Measurements from ENCODE around the gene MADD. TPM values are rescaled to one million over a fixed set of nuclear protein-coding genes. Genes with fewer than 3 reads are reported as not detected.

MADD gene
- total RNA-seq, 2 experiments from 2014 or later = 96.3 to 98.4 TPM

DNA sequence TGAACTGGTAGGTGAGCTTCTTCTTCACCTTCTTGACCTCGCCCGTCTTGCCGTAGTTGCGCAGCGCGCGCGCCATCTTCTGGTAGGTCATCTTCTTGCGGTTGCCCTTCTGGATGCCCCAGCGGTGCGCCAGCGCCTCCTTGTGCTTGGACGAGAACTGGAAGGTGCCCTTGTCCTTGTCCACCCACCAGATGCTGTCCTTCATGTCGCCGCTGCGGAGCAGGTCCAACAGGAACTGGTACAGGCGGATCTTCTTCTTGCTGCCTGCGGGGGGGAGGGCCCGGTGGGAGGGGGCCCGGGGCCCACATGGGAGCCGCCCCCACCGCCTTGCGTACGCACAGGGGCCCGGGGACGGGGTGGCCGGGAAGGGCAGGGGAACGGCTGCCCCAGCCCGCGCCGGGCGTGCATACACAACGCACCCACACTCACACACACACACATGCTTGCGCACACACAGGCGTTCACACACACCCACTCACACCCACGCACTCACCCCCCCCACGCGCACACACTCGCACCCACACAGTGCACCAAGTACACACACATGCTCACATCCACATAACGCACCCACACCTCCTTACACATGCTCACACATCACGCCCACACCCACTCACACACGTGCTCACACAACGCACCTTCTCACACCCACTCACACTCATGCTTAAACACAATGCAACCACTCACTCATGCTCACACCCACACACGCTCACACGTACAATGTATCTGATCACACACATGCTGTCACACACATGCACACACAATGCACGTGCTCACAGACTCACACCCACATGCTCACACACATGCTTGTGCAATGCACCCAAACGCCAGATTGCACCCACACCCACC lies 85.6 kb downstream of the MADD start:
- ChIA-PET CTCF (interaction anchor here (0.6 kb wide), 1 partner anchor 8 kb away, joined by 3 read pairs; no protein-coding TSS in a partner anchor), POLR2A (no interaction called here)
- ATAC-seq = no peak
- no peaks in the 10 kb centered on the region for H3K27me3 Mint-ChIP-seq (ENCODE audit: low read depth)
- H3K9me3 Mint-ChIP-seq (ENCODE audit: insufficient read depth) = no peaks in the 10 kb centered on the region
- H3K4me3 Mint-ChIP-seq = no peak overlapping the region
- no peak overlapping the region for H3K27ac Mint-ChIP-seq
- peak; percentile 48 for DNase-seq
- H3K36me3 Mint-ChIP-seq (ENCODE audit: low read depth) = no peaks in the 10 kb centered on the region
- peaks cover 13% of the 10 kb centered on the region for H3K4me1 Mint-ChIP-seq (ENCODE audit: low read depth)

DNA sequence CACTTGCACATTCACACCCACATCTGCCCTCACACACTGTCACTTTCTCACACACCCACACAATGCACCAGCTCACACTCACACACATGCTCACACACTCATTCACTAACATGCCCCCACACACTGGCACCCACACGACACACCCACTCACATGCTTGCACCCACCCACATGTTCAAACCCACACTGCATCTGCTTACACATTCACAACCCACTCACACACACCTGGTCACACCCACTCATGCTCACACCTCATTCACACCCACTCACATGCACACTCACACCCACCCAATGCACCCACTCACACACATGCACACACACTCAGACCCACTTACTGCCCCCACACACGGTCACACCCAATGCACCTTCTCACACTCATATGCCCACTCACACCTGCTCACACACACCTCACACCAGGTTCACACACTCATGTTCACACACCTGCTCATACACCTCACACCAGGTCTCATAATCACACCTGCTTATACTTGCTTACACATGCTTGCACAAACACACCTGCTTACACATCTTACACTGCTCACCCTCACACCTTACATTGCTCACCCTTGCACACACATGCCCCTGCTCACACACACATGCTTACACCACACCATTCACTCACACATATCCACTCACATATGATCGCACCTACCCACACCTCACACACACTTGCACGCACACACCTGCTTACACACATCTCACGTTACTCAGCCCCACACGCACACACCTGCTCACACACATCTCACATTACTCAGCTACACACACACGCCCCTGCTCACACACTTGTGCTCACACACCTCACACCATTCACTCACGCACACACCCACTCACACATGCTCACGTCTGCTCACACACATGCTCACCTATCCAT lies 86.4 kb downstream of the MADD start:
- H3K27ac Mint-ChIP-seq = no peak overlapping the region
- no peak for ATAC-seq
- no peaks in the 10 kb centered on the region for H3K36me3 Mint-ChIP-seq (ENCODE audit: low read depth)
- H3K4me1 Mint-ChIP-seq (ENCODE audit: low read depth) = peaks cover 15% of the 10 kb centered on the region
- H3K4me3 Mint-ChIP-seq = no peak overlapping the region
- H3K27me3 Mint-ChIP-seq (ENCODE audit: low read depth) = no peaks in the 10 kb centered on the region
- H3K9me3 Mint-ChIP-seq (ENCODE audit: insufficient read depth) = no peaks in the 10 kb centered on the region
- CTCF ChIA-PET = no interaction called here
- POLR2A ChIA-PET = no interaction called here
- no peak for DNase-seq

DNA sequence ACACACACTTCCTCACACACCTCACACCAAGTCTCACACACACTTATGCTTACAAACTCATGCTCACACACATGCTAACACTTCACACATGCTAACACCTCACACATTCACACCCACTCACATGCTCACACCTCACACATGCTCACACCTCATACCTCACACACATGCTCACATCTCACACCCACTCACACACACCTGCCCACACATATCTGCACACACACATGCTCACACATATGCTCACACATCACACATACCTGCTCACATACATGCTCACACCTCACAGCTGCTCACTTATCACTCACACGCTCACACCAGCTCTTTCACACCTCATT lies 87.0 kb downstream of the MADD start:
- peaks cover 15% of the 10 kb centered on the region for H3K4me1 Mint-ChIP-seq (ENCODE audit: low read depth)
- CTCF ChIA-PET = no interaction called here
- H3K27me3 Mint-ChIP-seq (ENCODE audit: low read depth) = no peaks in the 10 kb centered on the region

GRCh38 chr11:47357985-47358730 lies 88.2 kb downstream of the MADD start:
- no peak overlapping the region for H3K4me3 Mint-ChIP-seq
- peaks cover 15% of the 10 kb centered on the region for H3K4me1 Mint-ChIP-seq (ENCODE audit: low read depth)
- no peaks in the 10 kb centered on the region for H3K27me3 Mint-ChIP-seq (ENCODE audit: low read depth)

More for the DNA sequence above, 87.0 kb downstream of the MADD start:
- Mint-ChIP-seq H3K4me3 (no peak overlapping the region), H3K9me3 (ENCODE audit: insufficient read depth) (no peaks in the 10 kb centered on the region), H3K36me3 (ENCODE audit: low read depth) (no peaks in the 10 kb centered on the region), H3K27ac (no peak overlapping the region)
- DNase-seq = no peak
- ATAC-seq = no peak
- POLR2A ChIA-PET = no interaction called here

GRCh38 chr11:47358731-47359051 lies 88.8 kb downstream of the MADD start:
- DNase-seq (no peak), ATAC-seq (no peak)
- Mint-ChIP-seq H3K4me3 (no peak overlapping the region), H3K27ac (peak overlapping the region; percentile 54), H3K36me3 (ENCODE audit: low read depth) (no peaks in the 10 kb centered on the region), H3K4me1 (ENCODE audit: low read depth) (peaks cover 15% of the 10 kb centered on the region), H3K9me3 (ENCODE audit: insufficient read depth) (no peaks in the 10 kb centered on the region), H3K27me3 (ENCODE audit: low read depth) (no peaks in the 10 kb centered on the region)
- ChIA-PET POLR2A (no interaction called here), CTCF (interaction anchor here (3.1 kb wide), 1 partner anchor 15 kb away, joined by 24 read pairs; no protein-coding TSS in a partner anchor)

More at GRCh38 chr11:47357985-47358730, 88.2 kb downstream of the MADD start:
- ChIA-PET POLR2A (no interaction called here), CTCF (interaction anchor here (3.1 kb wide), 1 partner anchor 15 kb away, joined by 24 read pairs; no protein-coding TSS in a partner anchor)
- H3K27ac Mint-ChIP-seq = no peak overlapping the region
- no peaks in the 10 kb centered on the region for H3K9me3 Mint-ChIP-seq (ENCODE audit: insufficient read depth)
- DNase-seq = no peak
- no peak for ATAC-seq
- H3K36me3 Mint-ChIP-seq (ENCODE audit: low read depth) = no peaks in the 10 kb centered on the region

DNA sequence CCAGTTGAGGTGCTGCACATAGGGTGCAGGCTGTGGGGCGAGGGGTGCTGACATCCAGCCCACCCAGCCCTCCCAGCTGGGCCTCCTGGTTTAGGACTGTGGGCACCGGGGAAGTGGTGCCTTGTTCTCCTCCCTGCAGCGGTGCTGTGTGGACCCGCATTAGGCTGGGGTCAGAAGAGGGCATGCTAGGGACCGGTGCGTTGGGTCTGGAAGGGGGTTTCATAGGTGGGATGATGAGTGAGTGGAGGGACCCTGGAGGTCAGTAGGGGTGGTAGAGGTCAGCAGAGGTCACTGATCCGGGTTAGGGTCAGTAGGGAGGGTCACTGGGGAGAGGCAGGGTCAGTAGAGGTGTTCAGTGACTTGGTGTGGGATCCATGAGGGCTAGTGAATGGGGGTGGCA lies 89.2 kb downstream of the MADD start:
- DNase-seq (no peak), ATAC-seq (no peak)
- CTCF ChIA-PET = interaction anchor here (1.3 to 3.1 kb wide), 3 partner anchors 9 to 95 kb away, joined by 3 to 24 read pairs (median 5); no protein-coding TSS in a partner anchor
- Mint-ChIP-seq H3K36me3 (ENCODE audit: low read depth) (no peaks in the 10 kb centered on the region), H3K4me1 (ENCODE audit: low read depth) (peaks cover 15% of the 10 kb centered on the region), H3K27ac (peak overlapping the region; percentile 75), H3K4me3 (no peak overlapping the region), H3K27me3 (ENCODE audit: low read depth) (no peaks in the 10 kb centered on the region), H3K9me3 (ENCODE audit: insufficient read depth) (no peaks in the 10 kb centered on the region)
- POLR2A ChIA-PET = no interaction called here

DNA sequence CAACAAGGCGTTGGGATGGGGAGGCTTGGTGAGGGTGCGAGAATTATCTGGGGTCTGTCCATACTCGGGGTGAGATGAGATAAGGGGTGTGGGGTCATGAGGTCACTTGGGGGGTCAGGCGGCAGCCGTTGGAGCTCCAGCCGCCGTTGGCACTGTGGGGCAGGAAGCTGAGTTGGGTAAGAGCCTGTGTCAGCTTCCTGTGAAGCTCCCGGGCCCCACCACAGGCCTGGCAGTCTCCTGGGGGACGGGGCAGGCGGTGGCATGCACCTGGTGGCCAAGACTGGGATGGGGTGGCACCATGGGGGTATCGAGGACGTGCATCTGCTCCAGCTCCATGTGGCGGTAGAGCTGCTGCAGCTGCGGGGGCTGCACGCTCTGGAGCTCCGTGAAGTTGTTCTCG lies 89.7 kb downstream of the MADD start:
- H3K27ac Mint-ChIP-seq = peak overlapping the region; percentile 75
- no peaks in the 10 kb centered on the region for H3K9me3 Mint-ChIP-seq (ENCODE audit: insufficient read depth)
- no peak overlapping the region for H3K4me3 Mint-ChIP-seq
- peak; percentile 60 for ATAC-seq
- H3K4me1 Mint-ChIP-seq (ENCODE audit: low read depth) = peaks cover 15% of the 10 kb centered on the region
- peak; percentile 37 for DNase-seq
- no peaks in the 10 kb centered on the region for H3K27me3 Mint-ChIP-seq (ENCODE audit: low read depth)
- CTCF ChIA-PET = interaction anchor here (1.0 to 3.1 kb wide), 5 partner anchors 9 to 94 kb away, joined by 3 to 24 read pairs (median 5); no protein-coding TSS in a partner anchor
- POLR2A ChIA-PET = no interaction called here
- no peaks in the 10 kb centered on the region for H3K36me3 Mint-ChIP-seq (ENCODE audit: low read depth)

GRCh38 chr11:47360341-47360740 lies 90.4 kb downstream of the MADD start:
- peaks cover 15% of the 10 kb centered on the region for H3K4me1 Mint-ChIP-seq (ENCODE audit: low read depth)
- no peaks in the 10 kb centered on the region for H3K36me3 Mint-ChIP-seq (ENCODE audit: low read depth)
- CTCF ChIA-PET = interaction anchor here (1.0 to 3.1 kb wide), 5 partner anchors 8 to 93 kb away, joined by 3 to 24 read pairs (median 5); no protein-coding TSS in a partner anchor
- ATAC-seq (no peak), DNase-seq (no peak)
- peaks cover 2% of the 10 kb centered on the region for H3K27me3 Mint-ChIP-seq (ENCODE audit: low read depth)
- no peaks in the 10 kb centered on the region for H3K9me3 Mint-ChIP-seq (ENCODE audit: insufficient read depth)
- H3K27ac Mint-ChIP-seq = no peak overlapping the region
- no peak overlapping the region for H3K4me3 Mint-ChIP-seq
- POLR2A ChIA-PET = no interaction called here

DNA sequence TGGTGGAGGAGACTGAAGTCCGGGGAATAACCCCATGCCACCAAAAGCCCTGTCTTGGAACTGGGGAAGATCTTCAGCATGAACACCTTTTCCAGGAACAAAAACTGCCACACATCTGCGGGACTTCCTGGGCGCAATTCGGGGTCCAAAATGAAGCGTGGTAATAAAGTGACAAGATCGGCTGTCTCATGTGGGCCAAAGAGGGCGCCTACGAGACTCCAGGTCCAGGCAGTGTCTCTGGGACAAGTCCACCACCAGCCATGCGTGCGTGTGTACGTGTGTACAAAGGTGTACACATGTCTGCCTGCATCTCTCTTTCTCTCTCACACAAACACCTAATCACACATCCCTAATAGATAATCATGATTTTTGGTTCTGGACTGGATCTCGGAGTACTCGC lies 91.5 kb downstream of the MADD start:
- DNase-seq (no peak), ATAC-seq (no peak)
- ChIA-PET POLR2A (interaction anchor here (0.6 kb wide), 1 partner anchor 37 kb away, joined by 3 read pairs; no protein-coding TSS in a partner anchor), CTCF (interaction anchor here (0.6 to 3.1 kb wide), 3 partner anchors 12 to 299 kb away, joined by 5 to 24 read pairs (median 6); no protein-coding TSS in a partner anchor)
- Mint-ChIP-seq H3K27ac (no peak overlapping the region), H3K27me3 (ENCODE audit: low read depth) (peaks cover 6% of the 10 kb centered on the region), H3K4me1 (ENCODE audit: low read depth) (peaks cover 15% of the 10 kb centered on the region), H3K4me3 (no peak overlapping the region), H3K36me3 (ENCODE audit: low read depth) (no peaks in the 10 kb centered on the region), H3K9me3 (ENCODE audit: insufficient read depth) (no peaks in the 10 kb centered on the region)

DNA sequence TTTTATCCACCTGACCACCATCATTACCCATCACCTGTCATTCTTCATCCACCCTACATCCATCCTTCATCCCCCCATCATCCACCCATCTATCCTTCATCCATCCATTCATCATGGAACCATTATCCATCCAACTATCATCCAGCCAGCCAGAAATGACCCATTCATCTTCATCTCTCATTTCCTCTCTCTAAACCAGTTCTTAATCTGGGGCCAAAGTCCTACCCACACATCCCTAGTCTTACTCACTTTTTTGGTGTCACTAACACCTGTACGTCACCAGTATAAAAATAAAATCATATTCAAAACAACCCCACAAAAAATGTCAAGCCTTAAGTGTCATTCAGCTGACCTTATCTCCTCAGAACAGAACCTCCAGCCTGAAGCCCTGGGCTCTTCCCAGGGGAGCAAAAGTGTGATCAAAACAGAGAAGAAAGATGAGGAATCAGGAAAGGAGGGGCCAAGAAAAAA lies 96.1 kb downstream of the MADD start:
- H3K4me3 Mint-ChIP-seq = no peak overlapping the region
- POLR2A ChIA-PET = no interaction called here
- H3K36me3 Mint-ChIP-seq (ENCODE audit: low read depth) = no peaks in the 10 kb centered on the region
- peaks cover 11% of the 10 kb centered on the region for H3K27me3 Mint-ChIP-seq (ENCODE audit: low read depth)
- no peak for DNase-seq
- H3K27ac Mint-ChIP-seq = no peak overlapping the region
- H3K9me3 Mint-ChIP-seq (ENCODE audit: insufficient read depth) = no peaks in the 10 kb centered on the region
- ATAC-seq = no peak
- H3K4me1 Mint-ChIP-seq (ENCODE audit: low read depth) = peaks cover 8% of the 10 kb centered on the region
- CTCF ChIA-PET = no interaction called here

- Mint-ChIP-seq H3K27ac (no peak overlapping the region), H3K36me3 (ENCODE audit: low read depth) (no peaks in the 10 kb centered on the region), H3K4me1 (ENCODE audit: low read depth) (peaks cover 10% of the 10 kb centered on the region), H3K27me3 (ENCODE audit: low read depth) (peaks cover 11% of the 10 kb centered on the region), H3K4me3 (no peak overlapping the region), H3K9me3 (ENCODE audit: insufficient read depth) (no peaks in the 10 kb centered on the region)
- no peak for DNase-seq
- ChIA-PET POLR2A (no interaction called here), CTCF (interaction anchor here (1.2 to 6.7 kb wide), 2 partner anchors 30 to 43 kb away, joined by 3 to 133 read pairs; partner anchors contain the start of gene SLC39A13)
- ATAC-seq = no peak
Observed at GRCh38 chr11:47369676-47370075, 99.7 kb downstream of the MADD start.

Measured in activated CD8-positive, alpha-beta T cell treated with anti-CD3 and anti-CD28 coated beads, Interleukin-2, amount 10 ng/mL, durations not matched to agents 7 days and 5 days (primary cell).